ENCODE data around the gene SVIL.

DNA sequence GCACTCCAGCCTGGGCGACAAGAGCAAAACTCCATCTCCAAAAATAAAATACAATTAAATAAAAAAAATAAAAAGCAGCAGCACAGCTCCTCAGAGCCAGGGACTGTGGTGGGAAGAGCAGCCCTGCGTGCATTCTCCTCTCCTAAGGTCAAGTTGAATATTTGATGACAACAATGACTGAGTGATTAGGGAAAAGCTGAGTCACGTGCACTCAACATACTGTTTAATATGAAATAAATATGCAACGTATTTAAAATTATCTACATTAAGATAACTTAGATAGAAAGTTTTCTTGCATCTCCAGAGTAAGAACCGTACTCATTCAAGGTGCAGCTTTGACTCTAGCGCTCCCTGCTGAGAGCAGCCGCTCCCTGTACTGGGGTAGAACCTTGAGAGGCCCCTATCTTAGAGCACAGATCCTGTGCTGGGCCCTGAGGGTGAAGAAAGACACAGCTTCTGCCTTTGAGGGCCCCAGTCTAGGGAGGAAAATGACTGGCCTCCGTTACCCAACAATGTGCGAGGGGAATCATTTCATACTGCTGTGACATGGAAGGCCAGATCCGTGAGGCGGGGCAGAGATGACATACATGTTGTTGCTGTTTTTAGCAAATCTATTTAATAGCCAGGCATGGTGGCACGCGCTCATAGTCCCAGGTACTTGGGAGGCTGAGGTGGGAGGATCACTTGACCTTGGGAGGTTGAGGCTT lies 81.1 kb downstream of the SVIL start:
- no peak for TF ChIP-seq EZH2 (IDR thresholded peaks at IDR 0.05)
- no peak for TF ChIP-seq POLR2AphosphoS5 (IDR thresholded peaks at IDR 0.05; ENCODE audit: borderline replicate concordance, low read depth, low read length)
